Gastroesophageal sphincter (tissue), 3 donors: Measurements from ENCODE around the gene PLCB4.

ENCODE experiments used
- POLR2A ChIP-seq, 2 donors: fragments of 450-650 bp; IDR thresholded peaks; one replicate each; pipeline ENCODE4 v1.6.1; 2017; ENCODE audit warnings: antibody characterized with exemption in 2 of 2, mild to moderate bottlenecking in 2 of 2, moderate library complexity in 1 of 2
- POLR2AphosphoS5 ChIP-seq: sonication (generic); formaldehyde crosslinking; IDR thresholded peaks from one replicate; pipeline ENCODE4 v1.6.1; 2017; ENCODE audit warnings: antibody characterized with exemption
- TF ChIP-seq, protein P1 (sequence below), 4 experiments: fragments of 200-600 bp in 2 of 4; fragments of 450-650 bp in 2 of 4; sonication (generic) in 1 of 4; IDR thresholded peaks; one replicate each; pipeline ENCODE4 v1.5.1; 2017 to 2019; ENCODE audit warnings: antibody characterized with exemption in 4 of 4, mild to moderate bottlenecking in 2 of 4, moderate library complexity in 2 of 4

DNA sequence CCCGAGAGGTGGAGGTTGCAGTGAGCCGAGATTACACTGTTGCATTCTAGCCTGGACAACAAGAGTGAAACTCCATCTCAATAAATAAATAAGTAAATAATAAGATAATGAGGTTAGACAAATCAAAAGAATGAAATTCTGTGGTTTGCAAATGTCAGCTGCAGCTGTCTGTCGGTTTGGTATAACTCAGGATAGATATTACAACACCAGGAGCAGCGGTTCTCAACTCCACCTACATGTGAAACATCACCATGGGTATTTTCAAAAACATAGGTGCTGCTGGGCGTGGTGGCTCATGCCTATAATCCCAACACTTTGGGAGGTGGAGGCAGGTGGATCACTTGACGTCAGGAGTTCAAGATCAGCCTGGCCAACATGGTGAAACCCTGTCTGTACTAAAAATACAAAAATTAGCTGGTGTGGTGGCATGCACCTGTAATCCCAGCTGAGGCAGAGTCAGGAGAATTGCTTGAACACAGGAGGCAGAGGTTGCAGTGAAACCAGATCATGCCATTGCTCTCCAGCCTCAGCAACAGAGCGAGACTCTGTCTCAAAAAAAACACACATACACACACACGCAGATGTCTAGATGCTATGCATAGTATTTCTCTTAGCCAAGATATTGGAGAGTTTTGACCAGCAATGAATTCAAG is 319.4 kb downstream of the PLCB4 start:
- no peak for TF ChIP-seq POLR2A (IDR thresholded peaks at IDR 0.05)
- TF ChIP-seq, protein P1, sequence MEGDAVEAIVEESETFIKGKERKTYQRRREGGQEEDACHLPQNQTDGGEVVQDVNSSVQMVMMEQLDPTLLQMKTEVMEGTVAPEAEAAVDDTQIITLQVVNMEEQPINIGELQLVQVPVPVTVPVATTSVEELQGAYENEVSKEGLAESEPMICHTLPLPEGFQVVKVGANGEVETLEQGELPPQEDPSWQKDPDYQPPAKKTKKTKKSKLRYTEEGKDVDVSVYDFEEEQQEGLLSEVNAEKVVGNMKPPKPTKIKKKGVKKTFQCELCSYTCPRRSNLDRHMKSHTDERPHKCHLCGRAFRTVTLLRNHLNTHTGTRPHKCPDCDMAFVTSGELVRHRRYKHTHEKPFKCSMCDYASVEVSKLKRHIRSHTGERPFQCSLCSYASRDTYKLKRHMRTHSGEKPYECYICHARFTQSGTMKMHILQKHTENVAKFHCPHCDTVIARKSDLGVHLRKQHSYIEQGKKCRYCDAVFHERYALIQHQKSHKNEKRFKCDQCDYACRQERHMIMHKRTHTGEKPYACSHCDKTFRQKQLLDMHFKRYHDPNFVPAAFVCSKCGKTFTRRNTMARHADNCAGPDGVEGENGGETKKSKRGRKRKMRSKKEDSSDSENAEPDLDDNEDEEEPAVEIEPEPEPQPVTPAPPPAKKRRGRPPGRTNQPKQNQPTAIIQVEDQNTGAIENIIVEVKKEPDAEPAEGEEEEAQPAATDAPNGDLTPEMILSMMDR (IDR thresholded peaks at IDR 0.05): no peak
- no peak for TF ChIP-seq POLR2AphosphoS5
